ENCODE results near the gene DCC. TPM values are rescaled to one million over a fixed set of nuclear protein-coding genes. Genes with fewer than 3 reads are reported as not detected.

DCC gene
- total and polyA plus RNA-seq, 2 of the 8 experiments (the other 6 are each of a cell fraction or from before 2014, with no cell fraction given) = 0.14 to 1.4 TPM

- no peak overlapping the region for H3K14ac ChIP-seq (ENCODE audit: insufficient read length)
- H3K79me2 ChIP-seq (ENCODE audit: control insufficient read depth in 1 of 2, insufficient read depth in 2 of 2, low read length in 2 of 2) = no peaks in the 10 kb centered on the region
- no peak overlapping the region for H2AFZ ChIP-seq (ENCODE audit: low read length)
- no peak for DNase-seq (ENCODE audit: low read depth in 1 of 2, low spot score in 2 of 2)
- H3K23ac ChIP-seq (ENCODE audit: insufficient read length) = no peak overlapping the region
- no peak overlapping the region for H2AK5ac ChIP-seq (ENCODE audit: low read depth, low read length)
- no peak overlapping the region for H3K4me2 ChIP-seq (ENCODE audit: insufficient read depth in 1 of 2, low read depth in 2 of 2, low read length in 2 of 2)
- H2BK15ac ChIP-seq (ENCODE audit: low read length) = no peak overlapping the region
- H2BK12ac ChIP-seq (ENCODE audit: low read depth, low read length) = no peak overlapping the region
- no peak overlapping the region for H3K27ac ChIP-seq (ENCODE audit: low read depth, low read length)
- H3K4me1 ChIP-seq (replicated peaks in 1 of 4; ENCODE audit: control insufficient read depth in 3 of 4, insufficient read depth in 4 of 4, low read length in 3 of 4) = no peaks in the 10 kb centered on the region
- H3K9me3 ChIP-seq (ENCODE audit: insufficient read depth in 2 of 2, low read depth in 1 of 2, low read length in 1 of 2) = no peaks in the 10 kb centered on the region
- ChIA-PET POLR2A (ENCODE audit: partially characterized antibody) (no interaction called here), CTCF (ENCODE audit: partially characterized antibody) (interaction anchor here (0.6 to 3.5 kb wide), 2 partner anchors 17 to 375 kb away, joined by 3 to 10 read pairs; no protein-coding TSS in a partner anchor)
- no peak overlapping the region for H4K91ac ChIP-seq (replicated peaks; ENCODE audit: insufficient read length, low read length)
- FAIRE-seq = no peak
- H4K5ac ChIP-seq (ENCODE audit: insufficient read length, low read depth, low read length) = no peak overlapping the region
- no peaks in the 10 kb centered on the region for H3K36me3 ChIP-seq (ENCODE audit: control insufficient read depth in 2 of 4, insufficient read depth in 4 of 4, low read length in 3 of 4)
- H3K4ac ChIP-seq (replicated peaks; ENCODE audit: insufficient read length, low read depth, low read length) = no peak overlapping the region
- H3K23me2 ChIP-seq (ENCODE audit: low read depth, low read length) = no peaks in the 10 kb centered on the region
- 95% methylated on average over 1 of the region's 1 CpG; no CpG with 5 or more reads in 1 of the 2 experiments for WGBS, 2 experiments (ENCODE audit: extremely low coverage in 1 of 2, insufficient coverage in 1 of 2, insufficient read length in 1 of 2, insufficient replicate concordance in 2 of 2, low coverage in 1 of 2, low lambda C conversion rate in 2 of 2, missing lambda C conversion rate in 1 of 2)
- H3K9ac ChIP-seq (replicated peaks in 1 of 4; ENCODE audit: extremely low read depth in 1 of 4, low read depth in 3 of 4, low read length in 3 of 4) = no peak overlapping the region
- no peak overlapping the region for H3K56ac ChIP-seq (replicated peaks; ENCODE audit: insufficient read length, low read depth, low read length)
- no peak overlapping the region for H2BK120ac ChIP-seq (replicated peaks; ENCODE audit: low read depth, low read length)
- H3K79me1 ChIP-seq (ENCODE audit: low read depth, low read length) = no peaks in the 10 kb centered on the region
- TF ChIP-seq CHD2 (IDR thresholded peaks at IDR 0.05; ENCODE audit: low read length) = no peak
- H2BK20ac ChIP-seq (ENCODE audit: low read length) = no peak overlapping the region
- H2BK5ac ChIP-seq (ENCODE audit: low read depth, low read length) = no peak overlapping the region
- H4K20me1 ChIP-seq (replicated peaks in 1 of 2; ENCODE audit: control insufficient read depth in 1 of 2, insufficient read depth in 2 of 2, low read length in 2 of 2) = no peaks in the 10 kb centered on the region
- H3K4me3 ChIP-seq (ENCODE audit: extremely low read depth in 1 of 4, insufficient read depth in 2 of 4, low read depth in 3 of 4, low read length in 4 of 4) = no peak overlapping the region
- H4K8ac ChIP-seq (ENCODE audit: extremely low read depth, insufficient read depth, low read length) = no peak overlapping the region
- H3K27me3 ChIP-seq (replicated peaks in 1 of 4; ENCODE audit: control insufficient read depth in 3 of 4, extremely low read depth in 1 of 4, insufficient read depth in 3 of 4, low read length in 3 of 4) = no peaks in the 10 kb centered on the region
- H3K18ac ChIP-seq (ENCODE audit: extremely low read depth, low read length) = no peak overlapping the region
Measured at GRCh38 chr18:52426462-52426861, 86.5 kb downstream of the DCC start.

All from H1 (cell line).